Measurements from ENCODE around the gene PCNT. TPM values are rescaled to one million over a fixed set of nuclear protein-coding genes. Genes with fewer than 3 reads are reported as not detected.
A peak's percentile ranks its signal among the peaks of the same experiment; 100 is the strongest.

Gene PCNT
- total RNA-seq, 2 experiments from 2014 or later: 46.2 to 46.6 TPM

- H3K4me3 Mint-ChIP-seq: no peak overlapping the region
- ChIA-PET POLR2A (no interaction called here), CTCF (no interaction called here)
- no peaks in the 10 kb centered on the region for H3K9me3 Mint-ChIP-seq
- H3K27me3 Mint-ChIP-seq: no peaks in the 10 kb centered on the region
- intact Hi-C loops (cut with micrococcal nuclease): no loop called here
- no peak overlapping the region for H3K27ac Mint-ChIP-seq
- TF ChIP-seq CTCF (IDR thresholded peaks at IDR 0.05): no peak
- H3K4me1 Mint-ChIP-seq (ENCODE audit: low read depth): peaks cover 21% of the 10 kb centered on the region
- DNase-seq (no peak), ATAC-seq (no peak)
- peaks cover 44% of the 10 kb centered on the region for H3K36me3 Mint-ChIP-seq (ENCODE audit: low read depth)
Observed at GRCh38 chr21:46435786-46436227, 111.9 kb downstream of the PCNT start.

DNA sequence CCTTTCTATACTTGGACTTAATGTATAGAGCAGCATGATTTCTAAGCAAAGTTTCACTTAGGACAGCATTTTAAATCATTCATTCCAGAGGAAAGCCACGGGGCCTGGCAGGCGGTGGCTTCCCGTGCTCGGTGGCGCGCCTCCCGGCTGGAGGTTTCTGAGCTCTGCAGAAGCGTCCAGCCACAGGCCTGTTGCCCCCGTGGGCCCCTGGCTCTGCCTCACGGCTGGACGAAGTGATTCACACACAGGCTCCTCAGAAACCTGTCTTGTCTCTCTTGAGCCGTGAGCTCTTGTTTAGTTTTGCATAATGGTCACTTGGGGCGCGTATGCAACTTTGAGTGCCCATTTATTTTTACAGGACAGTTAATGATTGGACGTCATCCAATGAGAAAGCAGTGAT lies 112.7 kb downstream of the PCNT start:
- Mint-ChIP-seq H3K27me3 (no peaks in the 10 kb centered on the region), H3K4me1 (ENCODE audit: low read depth) (peaks cover 21% of the 10 kb centered on the region), H3K27ac (peak overlapping the region; percentile 86), H3K4me3 (no peak overlapping the region), H3K9me3 (no peaks in the 10 kb centered on the region), H3K36me3 (ENCODE audit: low read depth) (peaks cover 46% of the 10 kb centered on the region)
- ATAC-seq (no peak), DNase-seq (no peak)
- intact Hi-C loops (cut with micrococcal nuclease): no loop called here
- CTCF ChIA-PET: no interaction called here
- no peak for TF ChIP-seq CTCF (IDR thresholded peaks at IDR 0.05)
- POLR2A ChIA-PET: interaction anchor here (0.7 kb wide), 1 partner anchor 11 kb away, joined by 4 read pairs; no protein-coding TSS in a partner anchor

DNA sequence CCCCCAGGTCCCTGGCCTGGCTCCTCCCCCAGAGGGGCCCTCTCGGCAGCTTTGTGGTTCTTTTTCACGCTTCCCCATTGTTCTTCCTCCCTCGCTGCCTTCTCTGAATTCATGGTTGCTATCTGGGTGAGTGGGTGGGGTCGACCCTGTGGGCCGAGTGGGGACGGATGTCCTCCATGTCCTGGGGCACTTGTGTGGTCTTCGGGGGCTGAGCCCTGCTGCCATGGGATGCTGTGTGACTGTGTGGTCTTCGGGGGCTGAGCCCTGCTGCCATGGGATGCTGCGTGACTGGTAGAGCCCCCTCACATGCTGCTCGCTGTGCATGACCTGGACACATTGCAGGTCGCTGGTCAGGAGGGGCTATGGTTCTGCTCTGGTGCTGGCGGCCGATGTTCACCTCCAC lies 113.1 kb downstream of the PCNT start:
- Mint-ChIP-seq H3K4me3 (peak overlapping the region; percentile 49), H3K27me3 (no peaks in the 10 kb centered on the region), H3K27ac (peak overlapping the region; percentile 86), H3K4me1 (ENCODE audit: low read depth) (peaks cover 19% of the 10 kb centered on the region), H3K9me3 (no peaks in the 10 kb centered on the region), H3K36me3 (ENCODE audit: low read depth) (peaks cover 42% of the 10 kb centered on the region)
- POLR2A ChIA-PET: interaction anchor here (1.0 to 1.6 kb wide), 3 partner anchors 11 to 21 kb away, joined by 4 to 6 read pairs (median 5); no protein-coding TSS in a partner anchor
- intact Hi-C loops (cut with micrococcal nuclease): no loop called here
- CTCF ChIA-PET: interaction anchor here (0.6 to 1.3 kb wide), 2 partner anchors 14 to 115 kb away, joined by 4 read pairs; no protein-coding TSS in a partner anchor
- no peak for TF ChIP-seq CTCF (IDR thresholded peaks at IDR 0.05)
- peak; percentile 49 for ATAC-seq
- DNase-seq: no peak

GRCh38 chr21:46437511-46437910 lies 113.6 kb downstream of the PCNT start:
- intact Hi-C loops (cut with micrococcal nuclease): no loop called here
- Mint-ChIP-seq H3K27ac (peak overlapping the region; percentile 86), H3K27me3 (no peaks in the 10 kb centered on the region), H3K9me3 (no peaks in the 10 kb centered on the region), H3K4me3 (peak overlapping the region; percentile 49), H3K36me3 (ENCODE audit: low read depth) (peaks cover 42% of the 10 kb centered on the region), H3K4me1 (ENCODE audit: low read depth) (peaks cover 21% of the 10 kb centered on the region)
- POLR2A ChIA-PET: interaction anchor here (1.0 to 1.6 kb wide), 3 partner anchors 11 to 20 kb away, joined by 4 to 6 read pairs (median 5); no protein-coding TSS in a partner anchor
- DNase-seq (peak; percentile 27), ATAC-seq (peak; percentile 64)
- TF ChIP-seq CTCF (IDR thresholded peaks at IDR 0.05): no peak
- CTCF ChIA-PET: interaction anchor here (0.6 to 1.3 kb wide), 2 partner anchors 14 to 115 kb away, joined by 4 read pairs; no protein-coding TSS in a partner anchor

DNA sequence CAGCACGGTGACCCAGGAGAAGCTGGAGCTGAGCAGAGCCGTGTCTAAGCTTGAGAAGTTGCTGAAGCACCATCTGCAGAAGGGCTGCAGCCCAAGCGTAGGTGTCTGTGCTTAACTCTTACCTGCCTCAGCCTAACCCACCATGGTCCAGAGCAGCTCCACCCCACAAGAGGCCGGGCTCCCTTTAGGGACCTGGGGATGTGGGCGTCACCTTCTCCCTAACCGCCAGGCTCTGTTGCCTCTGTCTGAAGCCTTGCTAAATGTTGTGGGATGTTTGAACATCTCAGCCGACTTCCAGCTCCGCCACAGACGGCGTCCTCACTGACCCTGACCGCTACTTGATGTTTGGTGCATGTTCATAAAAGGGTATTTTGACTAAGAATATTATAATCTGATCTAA lies 114.3 kb downstream of the PCNT start:
- no peak for TF ChIP-seq CTCF (IDR thresholded peaks at IDR 0.05)
- DNase-seq (no peak), ATAC-seq (peak; percentile 29)
- peaks cover 48% of the 10 kb centered on the region for H3K36me3 Mint-ChIP-seq (ENCODE audit: low read depth)
- no peaks in the 10 kb centered on the region for H3K9me3 Mint-ChIP-seq
- no peak overlapping the region for H3K4me3 Mint-ChIP-seq
- intact Hi-C loops (cut with micrococcal nuclease): no loop called here
- peaks cover 25% of the 10 kb centered on the region for H3K4me1 Mint-ChIP-seq (ENCODE audit: low read depth)
- POLR2A ChIA-PET: interaction anchor here (0.6 to 1.6 kb wide), 4 partner anchors 10 to 20 kb away, joined by 3 to 6 read pairs (median 4); no protein-coding TSS in a partner anchor
- H3K27ac Mint-ChIP-seq: peak overlapping the region; percentile 86
- H3K27me3 Mint-ChIP-seq: no peaks in the 10 kb centered on the region
- CTCF ChIA-PET: interaction anchor here (1.3 kb wide), 1 partner anchor 114 kb away, joined by 4 read pairs; no protein-coding TSS in a partner anchor
